BLaER1 (cell line): ENCODE results near the gene AMBP.

ENCODE experiments used
- H3K27ac ChIP-seq: shearing (Covaris generic); formaldehyde crosslinking; 2 replicates; pipeline ENCODE4 v1.8.1; 2022
- H3K27me3 ChIP-seq: shearing (Covaris generic); formaldehyde crosslinking; 2 replicates; pipeline ENCODE4 v1.8.1; 2022
- H3K36me3 ChIP-seq: shearing (Covaris generic); formaldehyde crosslinking; 2 replicates; pipeline ENCODE4 v1.8.1; 2022
- H3K4me1 ChIP-seq: shearing (Covaris generic); formaldehyde crosslinking; 2 replicates; pipeline ENCODE4 v1.8.1; 2022
- H3K4me2 ChIP-seq: shearing (Covaris generic); formaldehyde crosslinking; 2 replicates; pipeline ENCODE4 v1.8.1; 2022
- H3K4me3 ChIP-seq: shearing (Covaris generic); formaldehyde crosslinking; 2 replicates; pipeline ENCODE4 v1.8.1; 2022
- H3K9ac ChIP-seq: shearing (Covaris generic); formaldehyde crosslinking; 2 replicates; pipeline ENCODE4 v1.8.1; 2022
- H3K9me3 ChIP-seq: shearing (Covaris generic); formaldehyde crosslinking; 2 replicates; pipeline ENCODE4 v1.8.1; 2022
- H4K20me1 ChIP-seq: shearing (Covaris generic); formaldehyde crosslinking; 2 replicates; pipeline ENCODE4 v1.8.1; 2022
- Cebpa-rat ChIP-seq: shearing (Covaris generic); IDR thresholded peaks from 2 replicates; pipeline ENCODE4 v1.8.1; 2022

Gene AMBP

GRCh38 chr9:114017741-114018715 is 60.1 kb downstream of the AMBP start:
- Histone ChIP-seq H3K27ac (no peak overlapping the region), H3K4me2 (no peak overlapping the region), H3K4me1 (no peaks in the 10 kb centered on the region), H3K9ac (no peak overlapping the region), H3K36me3 (peaks cover 81% of the 10 kb centered on the region), H3K9me3 (peaks cover 29% of the 10 kb centered on the region), H4K20me1 (no peaks in the 10 kb centered on the region), H3K27me3 (no peaks in the 10 kb centered on the region), H3K4me3 (no peak overlapping the region)
- no peak for TF ChIP-seq Cebpa-rat

- Histone ChIP-seq H3K4me1 (no peaks in the 10 kb centered on the region), H3K27ac (no peak overlapping the region), H3K9ac (no peak overlapping the region), H3K4me2 (no peak overlapping the region), H3K27me3 (no peaks in the 10 kb centered on the region), H4K20me1 (no peaks in the 10 kb centered on the region), H3K4me3 (no peak overlapping the region), H3K36me3 (peaks cover 81% of the 10 kb centered on the region), H3K9me3 (peaks cover 25% of the 10 kb centered on the region)
- TF ChIP-seq Cebpa-rat, result no peak
These were observed 61.3 kb downstream of the AMBP start for GRCh38 chr9:114016629-114017423.

GRCh38 chr9:114016101-114016500 is 62.0 kb downstream of the AMBP start:
- H3K4me2 ChIP-seq, result no peak overlapping the region
- H3K4me1 ChIP-seq, result no peaks in the 10 kb centered on the region
- no peak overlapping the region for H3K9ac ChIP-seq
- H4K20me1 ChIP-seq, result no peaks in the 10 kb centered on the region
- peaks cover 23% of the 10 kb centered on the region for H3K9me3 ChIP-seq
- H3K36me3 ChIP-seq, result peaks cover 81% of the 10 kb centered on the region
- H3K4me3 ChIP-seq, result no peak overlapping the region
- H3K27ac ChIP-seq, result no peak overlapping the region
- H3K27me3 ChIP-seq, result no peaks in the 10 kb centered on the region
- TF ChIP-seq Cebpa-rat, result no peak

- TF ChIP-seq Cebpa-rat, result no peak
- Histone ChIP-seq H3K4me1 (no peaks in the 10 kb centered on the region), H3K4me3 (no peak overlapping the region), H3K4me2 (no peak overlapping the region), H3K36me3 (peaks cover 85% of the 10 kb centered on the region), H3K9ac (no peak overlapping the region), H3K27ac (no peak overlapping the region), H4K20me1 (no peaks in the 10 kb centered on the region), H3K27me3 (no peaks in the 10 kb centered on the region), H3K9me3 (peaks cover 23% of the 10 kb centered on the region)
These were observed 62.5 kb downstream of the AMBP start for GRCh38 chr9:114015607-114016006.

- Histone ChIP-seq H4K20me1 (no peaks in the 10 kb centered on the region), H3K27me3 (no peaks in the 10 kb centered on the region), H3K36me3 (peaks cover 90% of the 10 kb centered on the region), H3K4me1 (peaks cover 7% of the 10 kb centered on the region), H3K4me3 (no peak overlapping the region), H3K9ac (no peak overlapping the region), H3K4me2 (no peak overlapping the region), H3K9me3 (peaks cover 23% of the 10 kb centered on the region), H3K27ac (no peak overlapping the region)
- TF ChIP-seq Cebpa-rat, result no peak
These were observed 64.1 kb downstream of the AMBP start for GRCh38 chr9:114014044-114014443.

- no peak for TF ChIP-seq Cebpa-rat
- peaks cover 90% of the 10 kb centered on the region for H3K36me3 ChIP-seq
- peaks cover 25% of the 10 kb centered on the region for H3K4me1 ChIP-seq
- no peak overlapping the region for H3K4me3 ChIP-seq
- H3K9me3 ChIP-seq, result peaks cover 18% of the 10 kb centered on the region
- H3K4me2 ChIP-seq, result no peak overlapping the region
- no peaks in the 10 kb centered on the region for H4K20me1 ChIP-seq
- H3K27ac ChIP-seq, result no peak overlapping the region
- H3K9ac ChIP-seq, result no peak overlapping the region
- H3K27me3 ChIP-seq, result no peaks in the 10 kb centered on the region
These were observed 66.0 kb downstream of the AMBP start for GRCh38 chr9:114012126-114012525.

GRCh38 chr9:114011313-114011712 is 66.8 kb downstream of the AMBP start:
- H3K4me2 ChIP-seq, result no peak overlapping the region
- H3K4me1 ChIP-seq, result peaks cover 33% of the 10 kb centered on the region
- no peak overlapping the region for H3K27ac ChIP-seq
- peaks cover 90% of the 10 kb centered on the region for H3K36me3 ChIP-seq
- H4K20me1 ChIP-seq, result no peaks in the 10 kb centered on the region
- no peaks in the 10 kb centered on the region for H3K27me3 ChIP-seq
- H3K9ac ChIP-seq, result no peak overlapping the region
- TF ChIP-seq Cebpa-rat, result no peak
- H3K9me3 ChIP-seq, result peaks cover 18% of the 10 kb centered on the region
- no peak overlapping the region for H3K4me3 ChIP-seq
